ENCODE measurements around the gene CLIP3.

Gene CLIP3

DNA sequence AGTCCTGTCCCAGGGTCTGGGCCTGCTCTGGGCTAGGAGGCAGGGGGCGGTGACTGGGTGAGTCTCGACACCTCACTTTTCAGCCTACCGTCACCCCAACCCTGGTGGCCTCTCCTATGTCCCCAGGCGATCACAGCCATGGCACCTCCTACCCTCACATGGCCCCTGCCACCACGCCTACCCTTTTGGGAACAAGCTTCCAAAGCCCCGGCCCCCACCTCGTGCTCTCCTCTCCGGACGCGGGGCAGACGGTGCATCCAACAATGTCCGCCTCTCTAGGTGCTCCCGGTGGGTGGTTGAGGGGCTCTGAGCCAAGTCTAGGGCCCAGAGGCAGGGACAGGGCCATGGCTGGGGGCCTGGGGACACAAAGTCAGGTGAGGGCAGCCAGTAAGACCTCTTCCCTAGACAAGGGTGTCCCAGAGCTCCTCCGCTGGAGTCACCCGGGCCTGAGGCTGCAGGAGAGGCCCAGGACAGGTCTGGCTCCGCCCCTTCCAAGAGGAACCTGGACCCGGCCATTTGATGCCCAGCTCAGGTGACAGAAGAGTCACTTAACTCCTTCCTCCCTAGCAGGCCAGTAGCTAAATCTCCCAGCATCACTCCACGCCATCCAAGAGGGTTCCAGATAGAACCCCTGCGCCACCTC lies 24.2 kb downstream of the CLIP3 start, which contains the start of gene SYNE4:
Gene SYNE4 (minus strand): TSS at position 478 of the 643 bp plus-strand sequence. CDS start 132 bp downstream, at position 346.
- TF ChIP-seq, protein P1, sequence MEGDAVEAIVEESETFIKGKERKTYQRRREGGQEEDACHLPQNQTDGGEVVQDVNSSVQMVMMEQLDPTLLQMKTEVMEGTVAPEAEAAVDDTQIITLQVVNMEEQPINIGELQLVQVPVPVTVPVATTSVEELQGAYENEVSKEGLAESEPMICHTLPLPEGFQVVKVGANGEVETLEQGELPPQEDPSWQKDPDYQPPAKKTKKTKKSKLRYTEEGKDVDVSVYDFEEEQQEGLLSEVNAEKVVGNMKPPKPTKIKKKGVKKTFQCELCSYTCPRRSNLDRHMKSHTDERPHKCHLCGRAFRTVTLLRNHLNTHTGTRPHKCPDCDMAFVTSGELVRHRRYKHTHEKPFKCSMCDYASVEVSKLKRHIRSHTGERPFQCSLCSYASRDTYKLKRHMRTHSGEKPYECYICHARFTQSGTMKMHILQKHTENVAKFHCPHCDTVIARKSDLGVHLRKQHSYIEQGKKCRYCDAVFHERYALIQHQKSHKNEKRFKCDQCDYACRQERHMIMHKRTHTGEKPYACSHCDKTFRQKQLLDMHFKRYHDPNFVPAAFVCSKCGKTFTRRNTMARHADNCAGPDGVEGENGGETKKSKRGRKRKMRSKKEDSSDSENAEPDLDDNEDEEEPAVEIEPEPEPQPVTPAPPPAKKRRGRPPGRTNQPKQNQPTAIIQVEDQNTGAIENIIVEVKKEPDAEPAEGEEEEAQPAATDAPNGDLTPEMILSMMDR (IDR thresholded peaks at IDR 0.05) = no peak
- no peak within 1 kb of the TSS for H3K4me3 ChIP-seq (ENCODE audit: low read depth in 1 of 2, low read length in 1 of 2)

DNA sequence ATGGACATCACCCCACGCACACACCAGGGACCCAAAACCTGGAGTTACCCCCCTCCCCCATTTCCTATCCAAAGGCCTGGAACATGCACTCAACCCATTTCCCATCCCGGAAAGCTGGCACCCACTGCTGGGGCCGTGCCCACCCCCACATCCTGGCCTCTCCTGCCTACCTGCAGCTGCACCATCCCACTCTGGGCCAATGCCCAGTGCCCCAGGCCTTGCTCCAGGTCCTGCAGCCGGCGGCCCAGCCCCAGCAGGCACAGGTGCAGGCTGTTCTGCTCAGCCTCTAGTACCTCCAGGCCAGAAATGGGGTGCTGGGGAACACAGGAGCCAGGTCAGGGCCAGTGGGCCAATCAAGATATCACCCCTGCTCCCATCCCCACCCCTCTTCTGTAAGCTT lies 25.7 kb downstream of the CLIP3 start:
- no peaks in the 10 kb centered on the region for H3K9me3 ChIP-seq
- H3K27me3 ChIP-seq = peaks cover 27% of the 10 kb centered on the region
- H3K4me3 ChIP-seq (ENCODE audit: low read depth in 1 of 2, low read length in 1 of 2) = no peak overlapping the region
- H3K27ac ChIP-seq = no peak overlapping the region
- peaks cover 11% of the 10 kb centered on the region for H3K36me3 ChIP-seq
- TF ChIP-seq, protein P1 (IDR thresholded peaks at IDR 0.05) = no peak
- H3K4me1 ChIP-seq (ENCODE audit: control insufficient read depth in 1 of 2, insufficient read depth in 1 of 2, low read depth in 1 of 2, low read length in 1 of 2) = peaks cover 0 to 6% of the 10 kb centered on the region in 2 experiments

More for the DNA sequence above, 24.2 kb downstream of the CLIP3 start, which contains the start of gene SYNE4:
- Histone ChIP-seq H3K27me3 (peaks cover 27% of the 10 kb centered on the region), H3K36me3 (peaks cover 11% of the 10 kb centered on the region), H3K9me3 (no peaks in the 10 kb centered on the region), H3K27ac (no peak within 1 kb of the TSS), H3K4me1 (ENCODE audit: control insufficient read depth in 1 of 2, insufficient read depth in 1 of 2, low read depth in 1 of 2, low read length in 1 of 2) (peaks cover 5 to 12% of the 10 kb centered on the region in 2 experiments)

GRCh38 chr19:36003284-36003683 lies 29.4 kb downstream of the CLIP3 start:
- Histone ChIP-seq H3K27ac (no peak overlapping the region), H3K4me3 (ENCODE audit: low read depth in 1 of 2, low read length in 1 of 2) (no peak overlapping the region), H3K36me3 (peaks cover 10% of the 10 kb centered on the region), H3K9me3 (no peaks in the 10 kb centered on the region), H3K4me1 (ENCODE audit: control insufficient read depth in 1 of 2, insufficient read depth in 1 of 2, low read depth in 1 of 2, low read length in 1 of 2) (peaks cover 0 to 3% of the 10 kb centered on the region in 2 experiments), H3K27me3 (peaks cover 4% of the 10 kb centered on the region)
- TF ChIP-seq, protein P1 (IDR thresholded peaks at IDR 0.05) = no peak

GRCh38 chr19:36001605-36002004 lies 31.1 kb downstream of the CLIP3 start:
- peaks cover 2 to 5% of the 10 kb centered on the region in 2 experiments for H3K4me1 ChIP-seq (ENCODE audit: control insufficient read depth in 1 of 2, insufficient read depth in 1 of 2, low read depth in 1 of 2, low read length in 1 of 2)
- peaks cover 14% of the 10 kb centered on the region for H3K36me3 ChIP-seq
- no peak overlapping the region for H3K4me3 ChIP-seq (ENCODE audit: low read depth in 1 of 2, low read length in 1 of 2)
- no peaks in the 10 kb centered on the region for H3K9me3 ChIP-seq
- H3K27me3 ChIP-seq = no peaks in the 10 kb centered on the region
- H3K27ac ChIP-seq = no peak overlapping the region
- TF ChIP-seq, protein P1 (IDR thresholded peaks at IDR 0.05) = no peak

DNA sequence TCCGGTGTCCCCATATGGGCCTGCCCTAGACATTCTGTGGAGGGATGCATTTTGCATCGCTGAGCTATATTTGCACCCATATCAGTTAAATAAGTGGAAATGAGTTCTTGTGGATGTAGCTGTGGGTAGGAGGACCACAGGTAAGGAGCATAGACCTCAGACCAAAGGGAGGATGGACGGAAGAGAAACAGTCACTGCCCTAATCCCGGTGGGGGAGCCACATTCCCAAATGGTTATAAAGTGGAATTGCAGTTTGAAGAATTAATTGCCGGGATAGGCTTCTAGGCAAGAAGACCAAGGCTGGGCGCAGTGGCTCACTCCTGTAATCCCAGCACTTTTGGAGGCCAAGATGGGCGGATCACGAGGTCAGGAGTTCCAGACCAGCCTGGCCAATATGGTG lies 35.9 kb downstream of the CLIP3 start:
- TF ChIP-seq, protein P1 (IDR thresholded peaks at IDR 0.05) = no peak
- no peaks in the 10 kb centered on the region for H3K9me3 ChIP-seq
- H3K4me3 ChIP-seq (ENCODE audit: low read depth in 1 of 2, low read length in 1 of 2) = no peak overlapping the region
- H3K4me1 ChIP-seq (ENCODE audit: control insufficient read depth in 1 of 2, insufficient read depth in 1 of 2, low read depth in 1 of 2, low read length in 1 of 2) = peaks cover 27 to 28% of the 10 kb centered on the region in 2 experiments
- H3K27me3 ChIP-seq = peaks cover 9% of the 10 kb centered on the region
- H3K36me3 ChIP-seq = peaks cover 14% of the 10 kb centered on the region
- no peak overlapping the region for H3K27ac ChIP-seq

Data from neutrophil (primary cell).